DMS79 treated with DMSO at 0.1 percent for 48 hours (cell line): ENCODE data around the gene KRTAP2-4.
"Not testable (repeated sequence)": the region's sequence is repeated elsewhere in the genome, so short reads cannot be mapped to it uniquely, and the experiment has no call there.

Experiments used
- DNase-seq: peaks from one replicate; lab custom pipeline; 2025; lab: John Stamatoyannopoulos, UW

KRTAP2-4 gene

GRCh38 chr17:41071606-41072360, 6.1 kb upstream of the KRTAP2-4 start:
- DNase-seq, result no peak

DNA sequence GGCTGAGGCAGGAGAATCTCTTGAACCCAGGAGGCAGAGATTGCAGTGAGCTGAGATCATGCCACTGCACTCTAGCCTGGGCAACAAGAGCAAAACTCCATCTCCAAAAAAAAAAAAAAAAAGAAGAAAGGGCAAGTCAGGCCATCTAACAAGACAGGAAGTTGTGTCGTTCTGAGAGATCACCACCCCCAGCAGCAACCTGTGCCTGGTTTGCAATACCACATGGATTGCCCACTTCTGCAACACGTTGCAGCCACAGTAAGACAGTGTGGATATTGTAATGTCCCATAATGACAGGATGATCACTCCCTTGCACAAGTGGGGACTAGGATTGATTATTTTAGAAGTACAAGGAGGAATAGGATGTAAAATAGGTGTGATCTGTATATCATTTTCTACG, 3.4 kb upstream of the KRTAP2-4 start:
- DNase-seq, result no peak

DNA sequence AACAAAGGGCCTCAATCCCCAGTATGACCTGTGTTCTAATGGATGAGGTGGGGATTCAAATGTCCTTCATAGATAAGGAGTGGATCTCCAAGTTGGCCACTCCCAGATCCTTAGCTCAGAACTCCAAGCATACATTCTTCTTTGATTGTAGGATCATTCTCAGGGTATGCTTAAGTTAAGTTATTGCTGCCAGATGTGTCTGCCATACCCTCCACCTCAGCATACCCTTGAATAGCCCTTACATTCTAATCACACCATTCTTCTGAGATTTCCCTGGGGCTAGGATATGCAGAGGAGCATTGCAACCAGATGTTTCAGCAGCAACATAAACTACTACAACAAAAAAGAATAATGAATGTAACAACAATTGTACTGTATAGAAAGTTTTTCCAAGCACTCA, 1.6 kb upstream of the KRTAP2-4 start:
- no peak for DNase-seq

- DNase-seq, result not testable (repeated sequence)
Observed at GRCh38 chr17:41065016-41065689, 526 bp downstream of the KRTAP2-4 start.

- DNase-seq, result peak; percentile 30
Observed at GRCh38 chr17:41064301-41064700, 1.4 kb downstream of the KRTAP2-4 start.

DNA sequence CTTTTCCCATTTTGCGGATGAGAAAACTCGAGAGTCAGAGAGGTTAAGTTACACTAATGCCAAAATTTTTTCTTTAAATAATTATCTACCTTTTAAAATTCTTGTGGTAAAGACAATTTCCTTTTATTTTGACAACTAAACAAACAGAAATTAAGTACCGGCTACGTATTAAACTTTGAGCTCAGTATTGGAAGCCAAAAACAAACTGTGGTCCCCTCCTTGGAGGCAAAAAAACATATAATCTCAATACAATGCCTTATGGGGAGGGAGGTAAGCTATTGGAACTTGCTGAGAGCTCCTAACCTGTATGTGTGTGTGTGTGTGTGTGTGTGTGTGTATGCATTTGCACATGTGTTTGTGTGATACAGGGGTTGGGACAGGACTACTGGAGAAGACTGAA, 2.2 kb downstream of the KRTAP2-4 start:
- DNase-seq, result no peak

- no peak for DNase-seq
Observed at GRCh38 chr17:41061964-41062363, 3.7 kb downstream of the KRTAP2-4 start.

DNA sequence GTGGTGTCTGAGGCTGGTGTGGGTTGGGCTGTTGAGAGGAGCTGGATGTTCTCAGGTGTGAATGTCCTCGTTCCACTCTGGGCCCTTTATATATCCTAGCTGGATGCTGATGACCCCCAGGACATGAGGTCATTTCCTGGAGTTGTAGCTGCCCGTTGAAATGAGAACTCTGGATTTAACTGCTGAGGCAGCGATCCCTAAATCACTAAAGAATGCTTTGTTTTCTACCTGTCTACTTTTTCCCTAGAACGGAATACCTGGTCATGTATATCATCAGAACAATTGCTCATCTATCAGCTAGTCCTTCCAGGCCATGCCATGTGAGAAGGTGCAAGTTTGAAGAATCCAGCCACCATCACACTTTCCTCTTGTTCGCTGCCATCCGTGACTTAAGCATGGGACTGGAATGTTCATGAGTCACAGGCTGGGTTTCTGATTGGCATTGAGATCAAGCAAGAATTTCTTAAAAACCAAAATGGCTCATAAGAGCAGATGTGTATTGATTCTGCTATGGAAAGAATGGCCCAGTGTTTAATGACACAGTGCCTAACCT, 5.6 kb downstream of the KRTAP2-4 start, which contains the start of gene KRTAP2-3:
Gene KRTAP2-3, minus strand, starts transcription at position 63 of the 553 bp plus-strand sequence. CDS start 64 bp downstream, outside the sequence.
- no peak for DNase-seq

DNA sequence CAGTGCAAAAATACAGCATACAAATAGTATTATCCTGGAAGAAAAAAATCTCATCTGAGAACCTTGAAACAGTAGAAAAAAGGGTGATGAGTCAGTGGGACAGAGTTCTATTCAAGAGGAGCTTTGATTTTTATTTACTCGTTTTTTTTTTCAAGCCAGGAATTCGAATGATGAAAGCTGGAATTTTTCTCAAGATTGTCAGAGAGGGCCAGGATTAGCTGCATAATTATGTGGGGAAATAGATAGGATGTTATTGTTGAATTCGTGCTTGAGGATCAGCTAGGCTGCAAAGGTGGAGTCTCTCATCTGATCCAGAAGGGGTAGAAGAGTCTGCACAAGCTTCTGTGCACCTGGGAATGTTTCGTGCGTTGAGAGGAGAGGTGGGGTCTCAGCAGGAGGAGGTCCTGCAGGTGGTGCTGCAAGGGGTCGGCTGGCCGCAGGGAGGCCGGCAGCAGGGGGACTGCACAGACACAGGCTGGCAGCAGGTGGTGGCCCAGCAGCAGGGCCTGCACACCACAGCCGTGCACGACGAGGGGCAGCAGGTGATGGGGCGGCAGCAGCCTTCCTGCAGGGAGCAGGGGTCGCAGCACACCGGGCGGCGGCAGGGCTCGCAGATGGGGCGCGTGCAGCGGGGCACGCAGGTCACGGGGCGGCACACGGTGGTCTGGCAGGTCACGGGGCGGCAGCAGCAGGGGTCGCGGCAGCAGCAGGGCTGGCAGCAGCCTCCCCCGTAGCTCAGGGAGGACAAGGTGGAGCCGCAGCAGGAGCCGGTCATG, 6.2 kb downstream of the KRTAP2-4 start:
- not testable (repeated sequence) for DNase-seq

DNA sequence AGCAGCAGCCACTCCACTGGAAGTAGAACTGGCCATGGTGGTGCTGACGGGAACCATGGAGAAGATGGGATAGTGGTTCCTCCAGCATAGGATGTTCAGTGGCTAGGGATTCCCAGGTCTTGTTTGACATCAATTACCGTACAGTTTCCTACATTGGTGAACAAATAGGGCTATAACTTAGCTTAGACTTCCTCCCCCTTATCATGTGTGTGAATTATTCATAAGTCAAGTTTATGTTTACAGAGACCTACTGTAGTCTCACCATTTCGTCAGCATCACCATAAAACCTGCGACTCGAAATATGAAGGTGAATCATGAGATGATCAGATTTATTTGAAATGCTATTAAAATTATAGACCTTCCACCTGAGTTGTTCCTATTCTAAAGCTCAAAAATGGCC, 6.9 kb downstream of the KRTAP2-4 start:
- DNase-seq, result no peak

DNA sequence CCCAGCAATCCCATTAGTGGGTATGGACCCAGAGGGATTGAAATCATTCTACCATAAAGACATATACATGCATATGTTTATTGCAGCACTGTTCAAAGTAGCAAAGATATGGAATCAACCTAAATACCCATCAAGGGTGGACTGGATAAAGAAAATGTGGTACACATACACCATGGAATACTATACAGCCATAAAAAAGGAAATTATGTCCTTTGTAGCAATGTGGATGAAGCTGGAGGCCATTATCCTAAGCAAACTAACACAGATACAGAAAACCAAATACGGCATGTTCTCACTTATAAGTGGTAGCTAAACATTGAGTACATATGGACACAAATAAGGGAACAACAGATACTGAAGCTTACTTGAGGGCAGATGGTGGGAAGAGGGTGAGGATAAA, 8.1 kb downstream of the KRTAP2-4 start:
- DNase-seq, result no peak

DNA sequence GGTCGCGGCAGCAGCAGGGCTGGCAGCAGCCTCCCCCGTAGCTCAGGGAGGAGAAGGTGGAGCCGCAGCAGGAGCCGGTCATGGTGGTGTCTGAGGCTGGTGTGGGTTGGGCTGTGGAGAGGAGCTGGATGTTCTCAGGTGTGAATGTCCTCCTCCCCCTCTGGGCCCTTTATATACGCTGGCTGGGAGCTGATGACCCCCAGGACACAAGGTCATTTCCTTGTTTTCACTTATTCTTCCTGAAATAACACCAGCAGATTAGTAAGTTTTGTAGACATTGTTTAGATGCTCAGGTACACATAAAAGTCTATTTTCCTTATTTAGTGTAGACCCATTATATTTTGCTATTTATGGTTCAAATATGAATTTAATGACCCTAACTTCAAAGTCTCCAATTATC, 10.5 kb downstream of the KRTAP2-4 start, which contains the start of gene KRTAP2-2:
Gene KRTAP2-2, minus strand, starts transcription at position 101 of the 400 bp plus-strand sequence. Its CDS starts 19 bp downstream, at position 82.
- not testable (repeated sequence) for DNase-seq

DNA sequence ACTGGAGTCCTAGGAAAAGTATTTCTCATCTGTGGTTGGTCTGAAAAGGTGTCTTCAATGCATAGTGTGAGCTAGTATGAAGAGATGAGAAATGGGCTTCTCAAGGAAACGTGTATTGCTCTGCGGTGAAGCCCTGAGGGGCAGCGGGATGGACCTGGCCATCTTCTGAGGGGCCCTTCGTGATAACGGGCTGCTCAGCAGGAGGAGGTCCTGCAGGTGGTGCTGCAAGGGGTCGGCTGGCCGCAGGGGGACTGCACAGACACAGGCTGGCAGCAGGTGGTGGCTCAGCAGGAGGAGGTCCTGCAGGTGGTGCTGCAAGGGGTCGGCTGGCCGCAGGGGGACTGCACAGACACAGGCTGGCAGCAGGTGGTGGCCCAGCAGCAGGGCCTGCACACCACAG, 11.1 kb downstream of the KRTAP2-4 start:
- not testable (repeated sequence) for DNase-seq

DNA sequence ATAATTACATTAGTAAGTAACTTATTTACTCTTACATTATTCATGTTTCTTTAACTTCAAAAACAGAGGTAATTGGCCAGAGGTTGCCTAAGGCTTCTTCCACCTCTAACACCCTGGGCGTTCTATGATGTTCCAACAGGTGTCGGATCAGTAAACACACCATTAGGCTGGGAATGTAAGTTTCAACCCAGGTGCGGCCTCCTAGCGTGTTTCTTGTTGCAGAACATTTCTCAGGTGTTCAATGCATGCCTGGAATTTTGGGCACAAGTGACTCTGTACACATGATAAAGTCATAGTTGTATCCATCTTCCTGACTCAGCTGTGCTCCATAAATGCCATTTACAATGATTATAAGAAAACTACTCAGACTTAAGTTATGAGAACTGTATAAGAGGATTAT, 11.7 kb downstream of the KRTAP2-4 start:
- no peak for DNase-seq

DNA sequence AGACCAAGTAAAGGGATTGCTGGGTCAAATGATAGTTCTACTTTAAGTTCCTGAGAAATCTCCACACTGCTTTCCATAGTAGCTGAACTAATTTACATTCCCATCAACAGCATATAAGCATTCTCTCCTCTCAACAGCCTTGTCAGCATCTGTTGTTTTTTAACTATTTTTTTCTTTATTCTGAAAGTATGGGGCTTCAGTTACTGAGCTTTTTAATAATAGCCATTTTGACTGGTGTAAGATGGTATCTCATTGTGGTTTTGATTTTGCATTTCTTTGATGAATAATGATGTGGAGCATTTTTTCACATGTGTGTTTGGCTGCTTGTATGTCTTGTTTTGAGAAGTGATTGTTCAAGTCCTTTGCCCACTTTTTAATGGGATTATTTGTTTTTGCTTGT, 13.1 kb downstream of the KRTAP2-4 start:
- DNase-seq, result no peak

DNA sequence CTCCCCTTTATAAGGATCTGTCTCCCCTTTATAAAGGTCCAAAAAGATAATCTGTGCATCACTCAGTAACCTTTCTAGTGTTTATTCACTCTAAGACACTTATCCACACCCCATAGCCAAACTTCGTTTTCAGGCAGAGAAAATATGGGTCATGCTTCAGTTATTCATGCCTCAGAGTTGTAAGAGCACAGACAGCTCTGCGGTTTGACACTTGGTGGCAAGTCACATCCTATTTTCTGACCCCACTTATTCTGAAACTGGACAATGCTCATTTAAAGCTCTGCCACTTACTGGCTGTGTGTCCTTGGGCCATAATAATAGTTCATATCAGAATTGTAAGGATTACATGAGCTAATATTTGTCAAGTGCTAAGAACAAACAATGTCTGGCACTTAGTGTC, 16.6 kb downstream of the KRTAP2-4 start:
- no peak for DNase-seq

DNA sequence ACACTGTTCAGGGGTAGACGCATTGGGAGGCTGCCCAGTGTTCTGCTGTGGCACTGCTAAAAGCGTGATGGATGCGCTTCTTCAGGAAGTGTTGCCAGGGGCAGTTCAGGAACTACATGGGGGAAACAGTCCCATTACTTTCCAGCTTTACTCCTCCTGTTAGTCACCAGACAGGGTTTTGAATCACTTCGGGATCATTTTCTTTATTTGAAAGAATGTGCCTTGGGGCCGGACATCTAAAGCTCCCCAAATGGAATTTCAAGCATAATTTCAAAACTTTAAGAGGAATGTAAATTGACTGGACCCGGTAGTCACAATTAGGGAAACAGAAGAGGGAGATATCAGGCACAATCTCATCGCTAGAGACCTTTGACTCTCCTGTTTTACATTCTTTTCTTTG, 17.2 kb downstream of the KRTAP2-4 start:
- DNase-seq, result no peak

DNA sequence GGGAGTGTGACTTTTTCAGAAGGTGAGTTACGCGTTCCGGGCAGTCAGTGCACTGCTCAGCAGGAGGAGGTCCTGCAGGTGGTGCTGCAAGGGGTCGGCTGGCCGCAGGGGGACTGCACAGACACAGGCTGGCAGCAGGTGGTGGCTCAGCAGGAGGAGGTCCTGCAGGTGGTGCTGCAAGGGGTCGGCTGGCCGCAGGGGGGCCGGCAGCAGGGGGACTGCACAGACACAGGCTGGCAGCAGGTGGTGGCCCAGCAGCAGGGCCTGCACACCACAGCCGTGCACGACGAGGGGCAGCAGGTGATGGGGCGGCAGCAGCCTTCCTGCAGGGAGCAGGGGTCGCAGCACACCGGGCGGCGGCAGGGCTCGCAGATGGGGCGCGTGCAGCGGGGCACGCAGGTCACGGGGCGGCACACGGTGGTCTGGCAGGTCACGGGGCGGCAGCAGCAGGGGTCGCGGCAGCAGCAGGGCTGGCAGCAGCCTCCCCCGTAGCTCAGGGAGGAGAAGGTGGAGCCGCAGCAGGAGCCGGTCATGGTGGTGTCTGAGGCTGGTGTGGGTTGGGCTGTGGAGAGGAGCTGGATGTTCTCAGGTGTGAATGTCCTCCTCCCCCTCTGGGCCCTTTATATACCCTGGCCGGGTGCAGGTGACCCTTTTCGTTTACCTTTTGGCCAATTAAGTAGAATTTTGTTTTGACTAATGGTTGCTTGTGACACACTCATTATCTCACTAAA, 18.8 kb downstream of the KRTAP2-4 start, which contains the start of gene KRTAP2-1:
Gene KRTAP2-1, minus strand, starts transcription at position 582 of the 731 bp plus-strand sequence. Its CDS starts 49 bp downstream, at position 533.
- not testable (repeated sequence) for DNase-seq

- DNase-seq, result no peak
Observed at GRCh38 chr17:41042953-41043352, 22.7 kb downstream of the KRTAP2-4 start.

- not testable (repeated sequence) for DNase-seq
Observed at GRCh38 chr17:41040783-41041571, 24.7 kb downstream of the KRTAP2-4 start, which contains the start of gene KRTAP1-1. KRTAP1-1 (minus strand) TSS chr17:41041450; CDS start chr17:41041397, 53 bp downstream.
